D721Med (cell line): ENCODE measurements around the gene IFNG.

ENCODE experiments used
- DNase-seq: peaks from one replicate; pipeline ENCODE4 v3.0.0; 2011; ENCODE audit warnings: low spot score; ENCODE audit not compliant: insufficient read length
- FAIRE-seq: peaks from 2 replicates; lab custom pipeline; 2011; peaks lifted over from hg19 to GRCh38; lab: Jason Lieb, UNC
- TF ChIP-seq, protein P1 (sequence below): IDR thresholded peaks from 2 replicates; pipeline ENCODE4 v1.5.1; 2012; ENCODE audit warnings: mild to moderate bottlenecking, control low read depth; ENCODE audit not compliant: insufficient read depth; ENCODE audit errors: missing control alignments

IFNG gene

DNA sequence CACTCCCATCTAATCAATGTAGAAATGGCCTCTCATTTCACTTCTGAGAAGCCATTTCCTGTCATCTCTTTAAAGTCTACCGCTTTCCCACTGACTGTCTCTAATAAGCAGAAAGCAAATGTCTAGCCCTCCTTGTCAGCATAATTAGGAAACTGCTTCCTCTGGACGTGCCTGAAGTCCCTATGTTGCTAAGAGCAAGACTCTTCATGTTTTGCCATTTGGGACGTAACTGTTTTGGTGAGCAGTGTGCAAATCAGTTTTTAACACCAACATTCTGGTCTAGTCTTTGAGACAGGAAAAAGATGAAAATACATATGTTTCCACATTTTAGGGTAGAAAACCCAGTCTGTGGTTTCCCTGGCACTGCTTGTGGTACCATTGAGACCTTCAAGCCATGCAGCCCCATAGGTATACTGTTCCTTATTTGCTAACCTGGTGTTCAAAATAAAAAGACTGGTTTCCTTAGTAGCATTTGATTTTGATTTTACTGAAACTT lies 22.2 kb downstream of the IFNG start:
- DNase-seq (no peak), FAIRE-seq (no peak)
- TF ChIP-seq, protein P1, sequence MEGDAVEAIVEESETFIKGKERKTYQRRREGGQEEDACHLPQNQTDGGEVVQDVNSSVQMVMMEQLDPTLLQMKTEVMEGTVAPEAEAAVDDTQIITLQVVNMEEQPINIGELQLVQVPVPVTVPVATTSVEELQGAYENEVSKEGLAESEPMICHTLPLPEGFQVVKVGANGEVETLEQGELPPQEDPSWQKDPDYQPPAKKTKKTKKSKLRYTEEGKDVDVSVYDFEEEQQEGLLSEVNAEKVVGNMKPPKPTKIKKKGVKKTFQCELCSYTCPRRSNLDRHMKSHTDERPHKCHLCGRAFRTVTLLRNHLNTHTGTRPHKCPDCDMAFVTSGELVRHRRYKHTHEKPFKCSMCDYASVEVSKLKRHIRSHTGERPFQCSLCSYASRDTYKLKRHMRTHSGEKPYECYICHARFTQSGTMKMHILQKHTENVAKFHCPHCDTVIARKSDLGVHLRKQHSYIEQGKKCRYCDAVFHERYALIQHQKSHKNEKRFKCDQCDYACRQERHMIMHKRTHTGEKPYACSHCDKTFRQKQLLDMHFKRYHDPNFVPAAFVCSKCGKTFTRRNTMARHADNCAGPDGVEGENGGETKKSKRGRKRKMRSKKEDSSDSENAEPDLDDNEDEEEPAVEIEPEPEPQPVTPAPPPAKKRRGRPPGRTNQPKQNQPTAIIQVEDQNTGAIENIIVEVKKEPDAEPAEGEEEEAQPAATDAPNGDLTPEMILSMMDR: no peak

DNA sequence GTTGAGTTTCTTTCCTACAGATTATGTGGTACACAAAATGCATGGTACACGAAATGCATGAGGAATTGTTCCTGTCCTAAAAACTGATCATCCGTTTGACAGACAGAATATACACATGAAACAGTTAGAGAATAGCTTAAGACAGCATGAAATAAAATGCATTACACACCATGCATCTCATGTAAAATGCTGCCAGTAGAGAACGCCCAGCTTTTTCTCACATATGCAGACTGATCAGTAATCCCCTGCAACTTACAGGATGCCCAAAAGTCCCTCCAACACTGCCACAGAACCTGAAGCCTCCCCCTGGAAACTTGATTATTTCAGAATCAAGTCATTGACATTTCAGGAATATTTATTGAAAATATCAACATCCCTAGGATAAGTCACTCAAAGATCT lies 24.0 kb downstream of the IFNG start:
- FAIRE-seq: no peak
- DNase-seq: no peak
- TF ChIP-seq, protein P1: no peak

DNA sequence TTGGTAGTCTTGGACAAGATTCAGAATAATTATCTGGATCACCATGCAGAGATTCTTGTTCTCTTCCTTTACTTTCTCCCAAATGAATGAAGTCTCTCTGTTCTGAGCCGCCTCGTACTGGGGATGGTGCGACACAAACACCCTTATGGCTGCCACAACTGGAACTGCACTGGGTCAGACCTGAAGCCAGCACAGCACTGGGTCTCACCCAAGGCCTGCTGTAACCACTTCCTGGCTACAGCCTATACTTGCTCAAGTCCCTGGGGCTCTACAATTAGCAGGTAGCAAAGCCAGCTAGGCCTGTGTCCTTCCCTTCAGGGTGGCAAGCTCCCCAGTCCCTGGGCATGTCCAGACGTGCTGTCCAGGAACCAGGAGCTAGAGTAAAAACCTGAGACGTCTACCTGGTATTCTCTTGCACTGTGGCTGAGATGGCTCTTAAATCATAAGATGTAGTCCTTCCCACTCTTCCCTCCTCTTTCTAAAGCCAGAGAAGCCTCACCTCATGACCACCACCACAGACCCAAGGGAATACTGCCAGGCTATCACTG lies 27.6 kb downstream of the IFNG start:
- DNase-seq: no peak
- FAIRE-seq: no peak
- TF ChIP-seq, protein P1: no peak

DNA sequence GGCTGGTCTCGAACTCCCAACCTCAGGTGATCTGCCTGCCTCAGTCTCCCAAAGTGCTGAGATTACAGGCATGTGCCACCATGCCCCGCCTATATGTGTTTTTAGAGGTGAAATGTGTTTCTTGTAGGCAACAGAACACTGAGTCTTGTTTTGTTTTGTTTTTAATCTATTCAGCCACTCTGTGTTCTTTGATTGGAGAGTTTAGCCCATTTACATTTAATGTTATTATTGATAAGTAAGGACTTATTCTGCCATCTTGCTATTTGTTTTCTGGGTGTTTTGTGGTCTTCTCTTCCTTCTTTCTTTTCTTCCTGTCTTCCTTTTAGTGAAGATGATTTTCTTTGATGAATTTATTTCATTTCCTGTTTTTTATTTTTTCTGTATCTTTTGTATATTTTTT lies 29.6 kb downstream of the IFNG start:
- no peak for FAIRE-seq
- TF ChIP-seq, protein P1: no peak
- DNase-seq: no peak

DNA sequence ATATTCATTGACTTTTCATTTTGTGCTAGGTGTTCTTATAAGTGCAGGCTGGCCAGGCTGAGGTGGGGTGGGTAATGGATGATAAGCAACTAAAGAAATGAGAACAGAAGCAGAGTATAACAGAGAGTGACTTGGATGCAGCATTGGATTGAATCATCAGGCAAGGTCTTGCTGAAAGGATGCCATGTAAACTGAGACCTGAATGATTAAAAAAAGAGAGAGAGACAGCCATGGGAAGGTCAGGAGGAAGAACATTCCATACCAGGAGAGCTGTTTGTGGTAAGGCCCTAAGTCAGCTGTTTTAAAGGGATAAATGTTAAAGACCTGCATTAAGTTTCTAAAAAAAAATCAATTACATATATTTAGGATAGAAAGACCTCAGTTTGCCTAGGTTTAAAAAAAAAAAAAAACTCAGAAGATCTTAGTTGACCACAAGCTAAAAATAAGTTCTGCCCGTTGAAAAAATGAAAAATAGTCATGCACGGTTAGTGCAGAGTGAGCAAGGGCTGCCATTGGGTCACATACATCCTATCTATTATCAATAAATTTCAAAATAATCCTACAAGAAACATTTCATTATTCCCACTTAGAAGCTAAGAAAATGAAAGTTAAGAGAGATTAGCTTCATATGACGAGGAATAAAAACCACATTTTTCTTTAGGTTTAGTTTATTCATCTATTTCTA lies 37.2 kb downstream of the IFNG start:
- FAIRE-seq (no peak), DNase-seq (no peak)
- TF ChIP-seq, protein P1: no peak

DNA sequence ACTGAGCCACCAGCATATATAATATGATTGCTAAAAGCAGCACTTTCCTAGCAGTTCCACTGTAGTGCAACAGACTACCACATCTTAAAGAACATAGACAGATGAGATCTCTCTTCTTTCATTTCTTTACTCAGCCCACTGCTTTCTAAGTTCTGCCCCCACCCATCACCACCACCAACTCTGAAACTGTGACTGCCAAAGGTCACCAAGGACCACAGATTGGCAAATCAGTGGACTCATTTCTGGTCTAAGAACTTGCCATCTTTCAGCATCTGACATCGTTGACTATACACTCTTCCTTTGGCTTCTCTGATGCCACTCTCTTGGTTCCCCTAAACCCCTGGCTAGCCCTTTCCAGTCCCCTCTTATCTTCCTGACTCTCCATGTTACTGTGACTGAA lies 38.4 kb downstream of the IFNG start:
- TF ChIP-seq, protein P1: no peak
- DNase-seq: no peak
- FAIRE-seq: no peak

DNA sequence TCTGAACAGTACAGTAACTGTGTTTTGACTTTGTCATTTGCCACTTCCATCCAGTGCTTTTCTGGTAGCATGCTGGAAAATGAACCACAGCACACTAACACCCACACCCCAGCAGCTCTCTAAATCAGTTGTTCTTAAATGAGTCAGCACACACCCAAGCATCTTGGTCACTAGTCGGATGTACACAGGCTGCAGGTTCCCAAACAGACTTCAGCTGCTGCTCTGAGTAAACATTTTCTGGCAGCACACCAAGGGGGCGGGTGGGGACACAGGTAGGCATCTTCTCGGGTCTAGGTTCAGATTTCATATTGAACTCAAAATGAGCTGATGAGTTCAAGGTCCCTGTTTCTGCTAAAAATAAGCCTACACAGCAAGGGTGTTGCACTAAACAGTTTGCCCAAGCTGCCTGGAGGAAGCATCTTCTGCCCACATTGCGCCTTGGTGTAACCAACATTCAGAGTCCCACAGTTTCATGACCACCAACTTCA lies 39.8 kb downstream of the IFNG start:
- TF ChIP-seq, protein P1: no peak
- DNase-seq (no peak), FAIRE-seq (no peak)
